Chondrocyte (in vitro differentiated cells): Measurements from ENCODE around the gene SLC5A10. TPM values are rescaled to one million over a fixed set of nuclear protein-coding genes. Genes with fewer than 3 reads are reported as not detected.
A peak's percentile ranks its signal among the peaks of the same experiment; 100 is the strongest.
"Not testable (repeated sequence)": the region's sequence is repeated elsewhere in the genome, so short reads cannot be mapped to it uniquely, and the experiment has no call there.

Experiments used
- DNase-seq: peaks from one replicate; pipeline ENCODE4 v3.0.0; 2021; ENCODE audit warnings: mixed read lengths, low spot score
- H3K27ac Mint-ChIP-seq: one replicate; pipeline ENCODE4 v1.8.0; 2021; ENCODE audit warnings: mild to moderate bottlenecking, moderate library complexity, mixed read lengths; ENCODE audit not compliant: unreplicated experiment
- H3K27me3 Mint-ChIP-seq: 2 replicates; pipeline ENCODE4 v1.8.0; 2021; ENCODE audit warnings: low read depth, mixed read lengths
- H3K36me3 Mint-ChIP-seq: 2 replicates; pipeline ENCODE4 v1.8.0; 2021; ENCODE audit warnings: low read depth, mixed read lengths
- H3K4me1 Mint-ChIP-seq: 2 replicates; pipeline ENCODE4 v1.8.0; 2021; ENCODE audit warnings: low read depth, mild to moderate bottlenecking, mixed read lengths
- H3K4me3 Mint-ChIP-seq: one replicate; pipeline ENCODE4 v1.8.0; 2021; ENCODE audit warnings: mild to moderate bottlenecking, moderate library complexity, mixed read lengths; ENCODE audit not compliant: unreplicated experiment
- H3K9me3 Mint-ChIP-seq: 2 replicates; pipeline ENCODE4 v1.8.0; 2021; ENCODE audit warnings: low read depth, mixed read lengths
- total RNA-seq: library from RNA; stranded (reverse); gene quantifications from 3 replicates; pipeline ENCODE4 v1.2.1, GENCODE V29; 2021

Gene SLC5A10
- total RNA-seq, 1 donor from 2014 or later, result not detected

- H3K4me3 Mint-ChIP-seq, H3K9me3 Mint-ChIP-seq, H3K4me1 Mint-ChIP-seq, DNase-seq, H3K36me3 Mint-ChIP-seq, H3K27me3 Mint-ChIP-seq, H3K27ac Mint-ChIP-seq: not testable (repeated sequence)
Measured at GRCh38 chr17:19047510-19047909, 95.5 kb downstream of the SLC5A10 start.

GRCh38 chr17:19048826-19049225 lies 96.9 kb downstream of the SLC5A10 start:
- not testable (repeated sequence) for H3K27ac Mint-ChIP-seq, H3K27me3 Mint-ChIP-seq, H3K36me3 Mint-ChIP-seq, H3K9me3 Mint-ChIP-seq, DNase-seq, H3K4me1 Mint-ChIP-seq, H3K4me3 Mint-ChIP-seq

GRCh38 chr17:19055447-19055846 lies 103.5 kb downstream of the SLC5A10 start:
- H3K27me3 Mint-ChIP-seq, H3K36me3 Mint-ChIP-seq, H3K4me3 Mint-ChIP-seq, DNase-seq, H3K27ac Mint-ChIP-seq, H3K4me1 Mint-ChIP-seq, H3K9me3 Mint-ChIP-seq: not testable (repeated sequence)

GRCh38 chr17:19062009-19062717 lies 110.2 kb downstream of the SLC5A10 start:
- not testable (repeated sequence) for H3K4me1 Mint-ChIP-seq, H3K27ac Mint-ChIP-seq, H3K9me3 Mint-ChIP-seq, H3K27me3 Mint-ChIP-seq, DNase-seq, H3K4me3 Mint-ChIP-seq, H3K36me3 Mint-ChIP-seq

GRCh38 chr17:19062718-19063325 lies 110.9 kb downstream of the SLC5A10 start:
- H3K9me3 Mint-ChIP-seq, H3K4me3 Mint-ChIP-seq, H3K4me1 Mint-ChIP-seq, DNase-seq, H3K27ac Mint-ChIP-seq, H3K27me3 Mint-ChIP-seq, H3K36me3 Mint-ChIP-seq: not testable (repeated sequence)

GRCh38 chr17:19063326-19063956 lies 111.5 kb downstream of the SLC5A10 start:
- peak; percentile 97 for DNase-seq
- H3K9me3 Mint-ChIP-seq, H3K27me3 Mint-ChIP-seq, H3K36me3 Mint-ChIP-seq, H3K4me1 Mint-ChIP-seq: not testable (repeated sequence)
- Mint-ChIP-seq H3K27ac (peak overlapping the region; percentile 92), H3K4me3 (peak overlapping the region; percentile 54)

GRCh38 chr17:19064378-19064777 lies 112.4 kb downstream of the SLC5A10 start:
- not testable (repeated sequence) for DNase-seq, H3K36me3 Mint-ChIP-seq, H3K4me1 Mint-ChIP-seq, H3K27me3 Mint-ChIP-seq, H3K4me3 Mint-ChIP-seq, H3K27ac Mint-ChIP-seq, H3K9me3 Mint-ChIP-seq

GRCh38 chr17:19070318-19071168 lies 118.6 kb downstream of the SLC5A10 start:
- not testable (repeated sequence) for H3K9me3 Mint-ChIP-seq, H3K36me3 Mint-ChIP-seq, H3K27ac Mint-ChIP-seq, H3K27me3 Mint-ChIP-seq, H3K4me1 Mint-ChIP-seq, DNase-seq, H3K4me3 Mint-ChIP-seq

Other genes with a start within 250 kb of the SLC5A10 start
- not detected in 3 replicates for gene FBXW10, start 208.1 kb upstream of the SLC5A10 start, total RNA-seq
- gene TVP23B, start 171.0 kb upstream of the SLC5A10 start, total RNA-seq, result 45.9 to 50.1 TPM (median 49.0 TPM) in 3 replicates
- 25.3 to 28.2 TPM (median 27.2 TPM) in 3 replicates for gene PRPSAP2, start 94.0 kb upstream of the SLC5A10 start, total RNA-seq
- gene FAM83G, start 52.6 kb downstream of the SLC5A10 start, total RNA-seq, result 3.4 to 9.4 TPM (median 8.2 TPM) in 3 replicates
- gene GRAP, start 94.8 kb downstream of the SLC5A10 start, total RNA-seq, result 0.13 to 0.35 TPM in 2 of 3 replicates, not detected in the other
- not detected in 3 replicates for gene GRAPL, start 175.4 kb downstream of the SLC5A10 start, total RNA-seq